Effector memory CD4-positive, alpha-beta T cell (primary cell): ENCODE data around the gene RANBP3.
"Not testable (repeated sequence)": the region's sequence is repeated elsewhere in the genome, so short reads cannot be mapped to it uniquely, and the experiment has no call there.

ENCODE experiments used
- DNase-seq, 3 donors: peaks; one replicate each; pipeline ENCODE4 v3.0.0-alpha.2; 2020
- H3K27ac ChIP-seq: 2 replicates; pipeline ENCODE4 v1.7.0; 2013; ENCODE audit warnings: mild to moderate bottlenecking, low read length, moderate library complexity; ENCODE audit not compliant: insufficient read depth, poor library complexity, severe bottlenecking
- H3K27me3 ChIP-seq: replicated peaks from 2 replicates; pipeline ENCODE4 v1.7.0; 2013; ENCODE audit warnings: mild to moderate bottlenecking, low read length; ENCODE audit not compliant: insufficient read depth, control insufficient read depth, poor library complexity, severe bottlenecking
- H3K36me3 ChIP-seq: 2 replicates; pipeline ENCODE4 v1.7.0; 2013; ENCODE audit warnings: mild to moderate bottlenecking, low read length, moderate library complexity; ENCODE audit not compliant: control insufficient read depth, insufficient read depth
- H3K4me1 ChIP-seq: 2 replicates; pipeline ENCODE4 v1.7.0; 2013; ENCODE audit warnings: low read length, mild to moderate bottlenecking; ENCODE audit not compliant: control insufficient read depth, insufficient read depth, poor library complexity, severe bottlenecking
- H3K4me3 ChIP-seq: 2 replicates; pipeline ENCODE4 v1.7.0; 2013; ENCODE audit warnings: low read length, low read depth, mild to moderate bottlenecking; ENCODE audit not compliant: insufficient read depth, poor library complexity, severe bottlenecking
- H3K9me3 ChIP-seq: 2 replicates; pipeline ENCODE4 v1.7.0; 2013; ENCODE audit warnings: mild to moderate bottlenecking, low read length, moderate library complexity; ENCODE audit not compliant: control insufficient read depth

Gene RANBP3

GRCh38 chr19:5890099-5890498, 87.8 kb downstream of the RANBP3 start:
- no peak overlapping the region for H3K27ac ChIP-seq
- no peak for DNase-seq
- H3K9me3 ChIP-seq: no peaks in the 10 kb centered on the region
- peaks cover 7% of the 10 kb centered on the region for H3K36me3 ChIP-seq
- H3K27me3 ChIP-seq: no peaks in the 10 kb centered on the region
- H3K4me1 ChIP-seq: no peaks in the 10 kb centered on the region
- H3K4me3 ChIP-seq: no peak overlapping the region

- Histone ChIP-seq H3K27ac (no peak overlapping the region), H3K36me3 (peaks cover under 1% of the 10 kb centered on the region), H3K9me3 (no peaks in the 10 kb centered on the region), H3K27me3 (no peaks in the 10 kb centered on the region), H3K4me1 (no peaks in the 10 kb centered on the region), H3K4me3 (no peak overlapping the region)
- no peak for DNase-seq
These were observed 88.5 kb downstream of the RANBP3 start for GRCh38 chr19:5889288-5889971.

DNA sequence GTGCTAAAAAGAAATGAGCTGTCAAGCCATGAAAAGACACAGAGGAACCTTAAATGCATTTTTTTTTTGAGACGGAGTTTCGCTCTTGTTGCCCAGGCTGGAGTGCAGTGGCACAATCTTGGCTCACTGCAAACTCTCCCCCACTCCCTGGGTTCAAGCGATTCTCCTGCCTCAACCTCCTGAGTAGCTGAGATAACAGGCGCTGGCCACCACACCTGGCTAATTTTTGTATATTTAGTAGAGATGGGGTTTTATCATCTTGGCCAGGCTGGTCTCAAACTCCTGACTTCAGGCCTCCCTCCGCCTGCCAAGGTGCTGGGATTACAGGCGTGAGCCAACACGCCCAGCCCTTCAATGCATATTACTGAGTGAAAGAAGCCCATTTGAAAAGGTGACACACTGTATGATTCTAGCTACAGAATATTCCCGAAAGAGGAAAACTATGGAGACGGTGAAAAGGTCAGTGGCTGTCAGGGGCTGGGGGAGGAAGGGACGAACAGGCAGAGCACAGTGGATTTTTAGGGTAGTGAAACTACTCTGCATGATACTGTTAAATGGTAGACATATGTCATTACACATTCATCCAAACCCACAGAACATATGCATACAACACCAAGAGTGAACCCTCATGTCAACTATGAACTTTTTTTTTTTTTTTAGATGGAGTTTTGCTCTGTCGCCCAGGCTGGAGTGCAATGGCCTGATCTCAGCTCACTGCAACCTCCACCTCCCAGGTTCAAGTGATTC, 93.7 kb downstream of the RANBP3 start:
- H3K4me1 ChIP-seq, H3K27ac ChIP-seq, H3K36me3 ChIP-seq, H3K27me3 ChIP-seq, H3K9me3 ChIP-seq, DNase-seq, H3K4me3 ChIP-seq: not testable (repeated sequence)

DNA sequence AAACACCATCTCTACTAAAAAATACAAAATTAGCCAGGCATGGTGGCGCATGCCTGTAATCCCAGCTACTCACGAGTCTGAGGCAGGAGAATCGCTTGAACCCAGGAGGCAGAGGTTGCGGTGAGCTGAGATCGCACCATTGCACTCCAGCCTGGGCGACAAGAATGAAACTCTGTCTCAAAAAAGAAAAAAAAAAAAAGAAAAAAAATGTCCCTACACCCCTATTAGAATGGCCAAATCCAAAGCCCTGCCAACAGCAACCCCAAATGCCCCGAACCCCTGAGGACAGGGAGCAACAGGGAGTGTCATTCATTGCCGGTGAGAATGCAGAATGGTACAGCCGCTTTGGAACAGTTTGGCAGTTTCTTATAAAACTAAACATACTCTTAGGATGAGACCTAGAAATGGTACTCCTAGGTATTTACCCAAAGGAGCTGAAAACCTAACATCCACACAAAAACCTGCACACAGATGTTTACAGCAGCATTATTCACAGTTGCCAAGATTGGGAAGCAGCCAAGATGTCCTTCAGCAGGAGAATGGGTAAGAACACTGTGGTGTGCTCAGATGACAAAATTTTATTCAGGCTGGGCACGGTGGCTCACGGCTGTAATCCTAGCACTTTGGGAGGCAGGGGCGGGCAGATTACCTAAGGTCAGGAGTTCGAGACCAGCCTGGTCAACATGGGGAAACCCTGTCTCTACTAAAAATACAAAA, 94.6 kb downstream of the RANBP3 start:
- not testable (repeated sequence) for H3K27me3 ChIP-seq

GRCh38 chr19:5882421-5882968, 95.4 kb downstream of the RANBP3 start:
- no peak overlapping the region for H3K4me3 ChIP-seq
- no peak overlapping the region for H3K27ac ChIP-seq
- DNase-seq: no peak
- no peaks in the 10 kb centered on the region for H3K36me3 ChIP-seq
- peaks cover 4% of the 10 kb centered on the region for H3K27me3 ChIP-seq
- H3K4me1 ChIP-seq: no peaks in the 10 kb centered on the region
- no peaks in the 10 kb centered on the region for H3K9me3 ChIP-seq

More for the DNA sequence above, 94.6 kb downstream of the RANBP3 start:
- not testable (repeated sequence) for H3K4me3 ChIP-seq, DNase-seq, H3K9me3 ChIP-seq, H3K4me1 ChIP-seq, H3K27ac ChIP-seq, H3K36me3 ChIP-seq

- no peak overlapping the region for H3K27ac ChIP-seq
- no peaks in the 10 kb centered on the region for H3K4me1 ChIP-seq
- H3K27me3 ChIP-seq: peaks cover 4% of the 10 kb centered on the region
- H3K36me3 ChIP-seq: no peaks in the 10 kb centered on the region
- DNase-seq: no peak
- H3K4me3 ChIP-seq: no peak overlapping the region
- H3K9me3 ChIP-seq: no peaks in the 10 kb centered on the region
These were observed 96.2 kb downstream of the RANBP3 start for GRCh38 chr19:5881543-5882299.

GRCh38 chr19:5880604-5881078, 97.3 kb downstream of the RANBP3 start:
- Histone ChIP-seq H3K27ac (no peak overlapping the region), H3K27me3 (peaks cover 8% of the 10 kb centered on the region), H3K9me3 (no peaks in the 10 kb centered on the region), H3K36me3 (no peaks in the 10 kb centered on the region), H3K4me3 (no peak overlapping the region), H3K4me1 (no peaks in the 10 kb centered on the region)
- DNase-seq: no peak

DNA sequence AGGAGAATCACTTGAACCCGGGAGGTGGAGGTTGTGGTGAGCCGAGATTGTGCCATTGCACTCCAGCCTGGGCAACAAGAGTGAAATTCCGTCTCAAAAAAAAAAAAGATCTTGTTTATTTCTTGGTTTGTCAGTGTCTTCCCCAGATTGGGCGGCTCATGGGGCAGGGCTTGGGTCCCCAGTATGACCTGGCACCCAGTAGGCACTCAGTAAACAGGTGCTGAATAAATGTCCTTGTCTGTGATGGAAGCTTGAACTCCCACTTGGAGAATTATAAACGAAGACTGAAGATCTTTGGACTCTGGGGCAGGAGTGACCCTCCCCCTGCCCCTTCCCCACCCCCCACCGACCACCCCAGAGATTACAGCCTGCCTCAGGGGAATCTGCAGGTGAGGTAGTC, 97.7 kb downstream of the RANBP3 start:
- no peaks in the 10 kb centered on the region for H3K36me3 ChIP-seq
- no peaks in the 10 kb centered on the region for H3K9me3 ChIP-seq
- no peaks in the 10 kb centered on the region for H3K4me1 ChIP-seq
- H3K27ac ChIP-seq: no peak overlapping the region
- no peak overlapping the region for H3K4me3 ChIP-seq
- H3K27me3 ChIP-seq: peaks cover 8% of the 10 kb centered on the region
- DNase-seq: no peak

- Histone ChIP-seq H3K27me3 (peaks cover 8% of the 10 kb centered on the region), H3K36me3 (no peaks in the 10 kb centered on the region), H3K4me1 (no peaks in the 10 kb centered on the region), H3K9me3 (no peaks in the 10 kb centered on the region), H3K4me3 (no peak overlapping the region), H3K27ac (no peak overlapping the region)
- DNase-seq: no peak
These were observed 100.1 kb downstream of the RANBP3 start for GRCh38 chr19:5877882-5878281.
